Retinal pigment epithelial cell (primary cell): ENCODE data around the gene RHOT2.

Source experiments
- DNase-seq: peaks from one replicate; pipeline ENCODE4 v3.0.0-alpha.2; 2010; ENCODE audit warnings: low read depth
- H3K4me3 ChIP-seq: 2 replicates; pipeline ENCODE4 v1.5.1; 2011; ENCODE audit warnings: mild to moderate bottlenecking, low read length, control low read depth, moderate library complexity
- TF ChIP-seq, protein P1 (sequence below): conservative IDR thresholded peaks from 2 replicates; pipeline ENCODE4 v1.5.1; 2011; ENCODE audit warnings: low read depth, low read length, control low read depth, inconsistent platforms

RHOT2 gene

DNA sequence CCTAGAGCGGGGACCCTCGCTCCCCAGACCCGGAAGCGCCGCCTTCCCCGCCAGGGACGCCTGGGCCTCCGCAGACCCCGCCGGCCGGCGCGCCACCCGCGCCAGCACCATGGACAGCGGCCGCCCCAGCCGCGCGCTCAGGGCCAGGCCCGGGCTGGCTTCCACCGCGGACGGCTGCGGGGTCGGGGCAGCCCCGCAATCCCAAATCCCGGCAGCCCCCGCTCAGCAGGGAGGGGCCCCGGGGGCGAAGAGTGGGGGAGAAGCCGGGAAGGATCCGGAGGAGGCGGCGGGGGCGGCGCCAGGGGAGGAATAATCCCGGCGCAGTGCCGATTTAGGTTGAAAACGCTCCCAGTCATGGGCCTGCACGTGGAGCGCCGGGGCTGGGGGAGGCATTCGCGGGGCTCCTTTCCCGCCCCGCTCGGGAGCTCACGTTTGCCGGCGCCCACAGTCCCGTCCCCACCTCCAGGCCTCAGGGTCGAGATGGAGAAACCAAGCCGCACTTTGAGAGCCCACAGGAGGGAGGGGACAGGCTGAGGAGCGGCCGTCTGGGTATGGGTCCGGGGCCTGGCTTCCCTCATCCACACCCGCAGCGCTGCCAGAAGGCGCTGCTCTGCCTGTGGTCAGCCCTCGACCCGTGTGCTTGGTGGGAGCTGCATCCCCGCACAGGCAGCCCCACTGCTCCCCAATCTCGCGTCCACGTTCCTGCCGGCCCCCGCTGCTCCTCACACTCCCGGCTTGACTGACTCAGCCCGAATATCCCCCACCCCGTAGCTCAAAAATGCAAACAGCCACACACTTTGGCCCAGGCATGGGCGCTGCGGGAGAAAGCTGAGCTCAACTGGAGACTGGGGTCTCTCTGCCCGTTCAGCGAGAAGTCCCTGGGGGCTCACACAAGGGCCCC, 33.0 kb downstream of the RHOT2 start:
- no peak overlapping the region for H3K4me3 ChIP-seq
- no peak for DNase-seq
- TF ChIP-seq, protein P1, sequence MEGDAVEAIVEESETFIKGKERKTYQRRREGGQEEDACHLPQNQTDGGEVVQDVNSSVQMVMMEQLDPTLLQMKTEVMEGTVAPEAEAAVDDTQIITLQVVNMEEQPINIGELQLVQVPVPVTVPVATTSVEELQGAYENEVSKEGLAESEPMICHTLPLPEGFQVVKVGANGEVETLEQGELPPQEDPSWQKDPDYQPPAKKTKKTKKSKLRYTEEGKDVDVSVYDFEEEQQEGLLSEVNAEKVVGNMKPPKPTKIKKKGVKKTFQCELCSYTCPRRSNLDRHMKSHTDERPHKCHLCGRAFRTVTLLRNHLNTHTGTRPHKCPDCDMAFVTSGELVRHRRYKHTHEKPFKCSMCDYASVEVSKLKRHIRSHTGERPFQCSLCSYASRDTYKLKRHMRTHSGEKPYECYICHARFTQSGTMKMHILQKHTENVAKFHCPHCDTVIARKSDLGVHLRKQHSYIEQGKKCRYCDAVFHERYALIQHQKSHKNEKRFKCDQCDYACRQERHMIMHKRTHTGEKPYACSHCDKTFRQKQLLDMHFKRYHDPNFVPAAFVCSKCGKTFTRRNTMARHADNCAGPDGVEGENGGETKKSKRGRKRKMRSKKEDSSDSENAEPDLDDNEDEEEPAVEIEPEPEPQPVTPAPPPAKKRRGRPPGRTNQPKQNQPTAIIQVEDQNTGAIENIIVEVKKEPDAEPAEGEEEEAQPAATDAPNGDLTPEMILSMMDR, result no peak

DNA sequence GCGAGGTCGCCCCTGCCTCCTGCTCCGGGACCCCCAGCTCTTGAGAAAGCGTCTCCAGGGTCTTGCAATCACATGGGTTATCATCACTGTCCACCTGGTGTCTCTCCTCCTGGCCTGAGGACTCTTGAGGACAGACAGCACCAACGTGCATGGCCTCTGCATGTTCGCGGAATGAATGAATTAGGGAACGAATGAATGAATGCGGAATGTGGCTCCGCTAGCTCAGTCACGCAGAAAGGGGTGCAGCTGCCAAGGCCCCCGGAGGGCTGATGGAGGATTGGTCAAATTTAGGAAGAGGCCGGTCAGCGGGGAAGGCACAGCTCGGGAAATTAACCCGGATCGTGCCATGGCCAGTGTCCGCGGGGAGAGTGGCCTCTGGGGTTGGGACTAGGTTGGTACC, 34.4 kb downstream of the RHOT2 start:
- DNase-seq, result no peak
- TF ChIP-seq, protein P1, result no peak
- H3K4me3 ChIP-seq, result no peak overlapping the region

DNA sequence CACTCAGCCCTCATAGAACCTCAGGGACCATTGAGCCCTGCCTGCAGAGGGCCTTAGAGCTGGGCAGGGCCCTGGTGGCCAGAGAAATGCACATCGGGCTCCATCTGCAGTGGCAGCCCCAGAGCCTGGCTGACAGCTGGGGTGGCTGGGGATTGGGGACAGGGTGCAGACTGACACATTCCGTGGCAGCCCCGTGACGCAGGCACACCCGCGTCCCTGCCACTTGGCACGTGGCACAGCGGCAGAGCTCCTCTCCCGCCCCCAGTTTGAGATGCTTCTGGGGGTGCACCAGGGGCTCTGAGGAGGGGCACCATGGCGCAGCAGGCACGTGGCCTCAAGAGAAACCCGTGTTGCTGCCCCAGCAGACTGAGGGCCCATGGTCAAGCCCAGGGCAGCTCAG, 35.5 kb downstream of the RHOT2 start:
- TF ChIP-seq, protein P1, result no peak
- no peak overlapping the region for H3K4me3 ChIP-seq
- no peak for DNase-seq

GRCh38 chr16:704047-704446, 36.1 kb downstream of the RHOT2 start:
- DNase-seq, result no peak
- TF ChIP-seq, protein P1, result no peak
- no peak overlapping the region for H3K4me3 ChIP-seq

DNA sequence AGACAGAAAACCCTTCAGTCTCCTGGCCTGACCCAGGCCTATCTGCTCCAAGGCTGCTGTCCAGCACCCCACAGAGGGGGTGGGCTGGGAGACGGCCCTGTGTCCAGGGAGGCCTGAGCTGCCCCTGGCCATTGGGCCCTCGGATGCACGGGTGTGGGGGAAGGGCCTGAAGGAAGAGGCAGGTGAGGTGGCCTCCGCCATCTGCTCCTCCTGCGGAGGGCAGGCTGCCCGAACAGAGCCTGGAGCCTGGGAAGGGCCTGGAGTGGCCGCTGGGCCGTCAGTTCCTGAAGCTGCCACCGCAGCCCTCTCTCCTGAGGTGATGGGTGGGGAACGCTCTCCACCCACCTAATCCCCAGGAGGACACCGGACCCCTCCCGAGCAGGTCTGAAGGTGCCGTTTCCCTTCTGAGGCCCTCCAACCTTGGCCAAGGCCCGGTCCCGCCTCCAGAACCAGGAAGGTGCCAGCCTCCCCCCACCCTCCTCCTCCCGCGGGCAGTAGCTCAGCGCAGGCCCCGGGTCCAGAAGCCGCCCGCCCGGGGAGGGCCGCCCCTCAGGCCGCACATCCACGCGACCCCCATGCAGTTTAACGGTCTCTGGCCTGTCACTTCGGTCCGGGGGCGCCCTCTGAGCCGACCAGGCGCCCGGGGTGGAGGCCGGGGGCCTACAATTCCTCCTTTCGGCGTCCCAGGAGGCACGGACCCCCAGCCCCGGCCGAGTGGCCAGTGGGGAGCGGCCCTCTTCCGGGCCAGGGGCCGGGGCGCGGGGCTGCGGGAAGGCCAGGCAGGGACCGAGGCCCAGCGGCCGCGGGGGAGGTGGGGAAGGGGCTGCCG, 36.8 kb downstream of the RHOT2 start:
- DNase-seq, result no peak
- no peak overlapping the region for H3K4me3 ChIP-seq
- TF ChIP-seq, protein P1, result no peak

DNA sequence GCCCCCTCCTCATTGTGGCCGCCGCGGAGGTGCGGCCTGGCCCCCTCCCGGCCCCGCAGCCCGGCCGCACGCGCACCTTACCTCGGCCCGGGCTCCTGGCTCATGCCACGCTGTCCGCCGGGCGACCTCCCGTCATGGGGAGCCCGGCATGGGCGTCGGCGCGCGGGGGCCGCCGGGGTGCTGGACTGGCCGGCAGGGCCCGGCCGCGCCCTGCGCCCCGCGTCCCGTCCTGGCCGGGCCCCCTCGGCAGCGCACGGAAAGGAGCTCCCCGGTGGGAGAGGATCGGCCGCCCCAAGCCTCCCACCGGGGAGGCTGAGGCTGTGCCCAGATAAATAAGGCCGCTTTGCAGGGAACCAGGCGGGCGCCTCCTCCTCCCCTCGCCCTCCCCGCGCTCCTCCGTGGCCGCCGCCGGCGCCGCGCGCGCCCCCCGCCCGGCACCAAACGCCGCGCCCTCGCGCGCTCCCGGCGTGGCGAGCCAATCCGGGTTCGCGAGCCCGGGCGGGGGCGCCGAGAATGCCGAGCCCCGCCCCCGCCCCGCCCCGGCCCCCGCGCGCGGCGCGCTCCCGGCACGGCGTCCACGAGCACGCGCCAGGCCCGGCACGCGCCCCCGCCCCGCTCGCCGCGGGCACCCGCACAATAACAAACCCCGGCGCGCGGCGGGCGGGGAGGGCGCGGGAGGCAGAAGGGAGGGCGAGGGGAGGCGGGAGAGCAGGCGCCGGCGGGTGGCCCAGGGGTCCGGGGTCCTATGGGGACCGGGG, 37.7 kb downstream of the RHOT2 start, which contains the start of gene FBXL16:
TSS of gene FBXL16 (minus strand) at position 371 of the 758 bp plus-strand sequence. CDS start 8,396 bp downstream, outside the sequence.
- H3K4me3 ChIP-seq, result no peak within 1 kb of the TSS
- DNase-seq, result no peak
- TF ChIP-seq, protein P1, result no peak
